ENCODE measurements around the gene RFNG.
A peak's percentile ranks its signal among the peaks of the same experiment; 100 is the strongest.

Gene RFNG

GRCh38 chr17:82036634-82037091 is 14.9 kb downstream of the RFNG start:
- H3K4me3 ChIP-seq (ENCODE audit: low read depth, low read length), result peak overlapping the region; percentile 72
- no peak for TF ChIP-seq CTCF (IDR thresholded peaks at IDR 0.05; ENCODE audit: insufficient read depth, low read length, missing control alignments)
- CTCF ChIA-PET, result interaction anchor here (0.8 to 7.4 kb wide), 7 partner anchors 10 to 119 kb away, joined by 3 to 39 read pairs (median 5); partner anchors contain the start of genes CENPX, GPS1, LRRC45 and NOTUM
- DNase-seq (ENCODE audit: low read depth, low spot score), result no peak
- POLR2A ChIA-PET, result no interaction called here

GRCh38 chr17:82035956-82036633 is 15.5 kb downstream of the RFNG start:
- POLR2A ChIA-PET, result interaction anchor here (1.0 kb wide), 1 partner anchor 77 kb away, joined by 3 read pairs; no protein-coding TSS in a partner anchor
- CTCF ChIA-PET, result interaction anchor here (0.7 to 7.4 kb wide), 8 partner anchors 10 to 119 kb away, joined by 3 to 39 read pairs (median 4); partner anchors contain the start of genes CENPX, GPS1, LRRC45 and NOTUM
- DNase-seq (ENCODE audit: low read depth, low spot score), result no peak
- TF ChIP-seq CTCF (IDR thresholded peaks at IDR 0.05; ENCODE audit: insufficient read depth, low read length, missing control alignments), result no peak
- H3K4me3 ChIP-seq (ENCODE audit: low read depth, low read length), result peak overlapping the region; percentile 72

- ChIA-PET CTCF (interaction anchor here (0.7 to 7.4 kb wide), 5 partner anchors 12 to 120 kb away, joined by 3 to 39 read pairs (median 6); partner anchors contain the start of genes CENPX, GPS1, LRRC45 and NOTUM), POLR2A (interaction anchor here (1.0 kb wide), 1 partner anchor 76 kb away, joined by 3 read pairs; no protein-coding TSS in a partner anchor)
- no peak overlapping the region for H3K4me3 ChIP-seq (ENCODE audit: low read depth, low read length)
- no peak for DNase-seq (ENCODE audit: low read depth, low spot score)
- TF ChIP-seq CTCF (IDR thresholded peaks at IDR 0.05; ENCODE audit: insufficient read depth, low read length, missing control alignments), result no peak
Observed at GRCh38 chr17:82035488-82035887, 16.1 kb downstream of the RFNG start.

- no peak overlapping the region for H3K4me3 ChIP-seq (ENCODE audit: low read depth, low read length)
- no peak for TF ChIP-seq CTCF (IDR thresholded peaks at IDR 0.05; ENCODE audit: insufficient read depth, low read length, missing control alignments)
- no peak for DNase-seq (ENCODE audit: low read depth, low spot score)
- ChIA-PET POLR2A (no interaction called here), CTCF (interaction anchor here (0.7 to 7.4 kb wide), 5 partner anchors 8 to 287 kb away, joined by 3 to 39 read pairs (median 5); partner anchors contain the start of genes CENPX, LRRC45 and NOTUM)
Observed at GRCh38 chr17:82034371-82035011, 17.1 kb downstream of the RFNG start.

- no peak overlapping the region for H3K4me3 ChIP-seq (ENCODE audit: low read depth, low read length)
- CTCF ChIA-PET, result interaction anchor here (1.0 to 1.8 kb wide), 5 partner anchors 14 to 120 kb away, joined by 3 to 5 read pairs (median 3); no protein-coding TSS in a partner anchor
- DNase-seq (ENCODE audit: low read depth, low spot score), result no peak
- no peak for TF ChIP-seq CTCF (IDR thresholded peaks at IDR 0.05; ENCODE audit: insufficient read depth, low read length, missing control alignments)
- POLR2A ChIA-PET, result no interaction called here
Observed at GRCh38 chr17:82033359-82034085, 18.1 kb downstream of the RFNG start.
